GM19043 (cell line): ENCODE data around the gene RNF123.
"Not testable (repeated sequence)": the region's sequence is repeated elsewhere in the genome, so short reads cannot be mapped to it uniquely, and the experiment has no call there.

Experiments used
- ATAC-seq: cut with Tn5 transposase; IDR thresholded peaks from one replicate; pipeline ENCODE4 v1.9.1; 2021; ENCODE audit warnings: low read depth; ENCODE audit not compliant: unreplicated experiment

The RNF123 gene

GRCh38 chr3:49675912-49676311 is 13.4 kb upstream of the RNF123 start:
- ATAC-seq, result no peak

- no peak for ATAC-seq
Measured at GRCh38 chr3:49680493-49681231, 8.7 kb upstream of the RNF123 start.

- no peak for ATAC-seq
Measured at GRCh38 chr3:49681232-49681522, 8.2 kb upstream of the RNF123 start.

- ATAC-seq, result no peak
Measured at GRCh38 chr3:49681543-49681942, 7.8 kb upstream of the RNF123 start.

- ATAC-seq, result no peak
Measured at GRCh38 chr3:49683162-49683561, 6.2 kb upstream of the RNF123 start.

GRCh38 chr3:49684453-49684852 is 4.9 kb upstream of the RNF123 start:
- ATAC-seq, result not testable (repeated sequence)

GRCh38 chr3:49685103-49685502 is 4.3 kb upstream of the RNF123 start:
- not testable (repeated sequence) for ATAC-seq

GRCh38 chr3:49685846-49686245 is 3.5 kb upstream of the RNF123 start:
- not testable (repeated sequence) for ATAC-seq

- not testable (repeated sequence) for ATAC-seq
Measured at GRCh38 chr3:49686346-49686745, 3.0 kb upstream of the RNF123 start.

GRCh38 chr3:49686769-49687423 is 2.5 kb upstream of the RNF123 start:
- not testable (repeated sequence) for ATAC-seq

- not testable (repeated sequence) for ATAC-seq
Measured at GRCh38 chr3:49687424-49687795, 1.9 kb upstream of the RNF123 start.

GRCh38 chr3:49688338-49689045 is 865 bp upstream of the RNF123 start:
- not testable (repeated sequence) for ATAC-seq

- not testable (repeated sequence) for ATAC-seq
Measured at GRCh38 chr3:49689908-49690624, 709 bp downstream of the RNF123 start.

GRCh38 chr3:49690856-49691255 is 1.5 kb downstream of the RNF123 start:
- not testable (repeated sequence) for ATAC-seq

GRCh38 chr3:49691481-49691880 is 2.1 kb downstream of the RNF123 start:
- not testable (repeated sequence) for ATAC-seq

GRCh38 chr3:49694409-49695070 is 5.2 kb downstream of the RNF123 start:
- ATAC-seq, result not testable (repeated sequence)

GRCh38 chr3:49695350-49696015 is 6.1 kb downstream of the RNF123 start:
- not testable (repeated sequence) for ATAC-seq

GRCh38 chr3:49699281-49699979 is 10.1 kb downstream of the RNF123 start:
- no peak for ATAC-seq

- no peak for ATAC-seq
Measured at GRCh38 chr3:49700014-49700413, 10.7 kb downstream of the RNF123 start.
